Calu3 (cell line): ENCODE data around the gene SCTR. TPM values are rescaled to one million over a fixed set of nuclear protein-coding genes. Genes with fewer than 3 reads are reported as not detected.

ENCODE experiments used
- BruUV-seq: library from RNA; stranded (reverse); fragments of 400-500 nt; replicated peaks from 2 replicates; lab custom pipeline; 2021; lab: Mats Ljungman, UMichigan
- CTCF ChIA-PET: fragments of 300-600 bp; sonication (Branson Sonifier 250); formaldehyde crosslinking; loops from one replicate; lab custom pipeline; 2022; ENCODE audit warnings: antibody characterized with exemption; lab: Charles Lee
- DNase-seq: peaks from one replicate; pipeline ENCODE4 v3.0.0; 2022
- H3K27ac Mint-ChIP-seq: one replicate; pipeline ENCODE4 v1.8.0; 2022; ENCODE audit warnings: mixed read lengths; ENCODE audit not compliant: unreplicated experiment
- H3K27me3 Mint-ChIP-seq: one replicate; pipeline ENCODE4 v1.8.0; 2022; ENCODE audit warnings: mixed read lengths; ENCODE audit not compliant: unreplicated experiment
- H3K36me3 Mint-ChIP-seq: one replicate; pipeline ENCODE4 v1.8.0; 2022; ENCODE audit warnings: mild to moderate bottlenecking, moderate library complexity, mixed read lengths; ENCODE audit not compliant: insufficient read depth, unreplicated experiment
- H3K4me1 Mint-ChIP-seq: one replicate; pipeline ENCODE4 v1.8.0; 2022; ENCODE audit warnings: mild to moderate bottlenecking, low read depth, mixed read lengths; ENCODE audit not compliant: unreplicated experiment
- H3K4me3 Mint-ChIP-seq: one replicate; pipeline ENCODE4 v1.8.0; 2022; ENCODE audit warnings: mild to moderate bottlenecking, low read depth, moderate library complexity, mixed read lengths; ENCODE audit not compliant: unreplicated experiment
- H3K9me3 Mint-ChIP-seq: one replicate; pipeline ENCODE4 v1.8.0; 2022; ENCODE audit warnings: low read depth, mixed read lengths; ENCODE audit not compliant: unreplicated experiment
- intact Hi-C: fragments of 100-400 bp; cut with micrococcal nuclease; formaldehyde crosslinking; loops from one replicate; pipeline ENCODE4 v1.10.0; 2022; ENCODE audit not compliant: unreplicated experiment
- total RNA-seq: library from RNA; stranded (reverse); gene quantifications from 2 replicates; pipeline ENCODE4 v1.2.3, GENCODE V29; 2022
- TF ChIP-seq, protein P1 (sequence below): fragments of 200-600 bp; IDR thresholded peaks from one replicate; pipeline ENCODE4 v1.8.0; 2022; ENCODE audit warnings: antibody characterized with exemption; ENCODE audit not compliant: unreplicated experiment

SCTR gene
- total RNA-seq, 1 experiment from 2014 or later, result 0.85 TPM

DNA sequence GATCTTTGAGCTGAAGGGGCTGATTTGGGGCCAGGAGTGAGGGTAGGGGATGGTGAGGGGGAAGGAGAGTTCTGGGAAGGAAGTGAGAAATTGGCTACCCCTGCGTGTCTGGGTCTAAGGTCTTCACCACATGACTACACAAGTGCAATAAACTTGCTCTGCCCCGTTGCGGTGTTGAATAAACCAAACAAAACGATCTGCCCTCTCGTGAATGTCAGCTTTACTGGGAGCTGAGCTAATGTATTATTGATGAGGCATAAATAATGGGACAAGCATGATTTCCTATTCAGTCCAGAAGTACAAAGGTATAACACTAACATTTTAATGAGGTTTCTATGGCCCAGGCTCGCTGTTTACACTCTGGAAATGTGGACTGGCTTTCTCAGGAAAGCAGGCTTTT lies 11.9 kb upstream of the SCTR start:
- intact Hi-C loops, result no loop called here
- H3K27me3 Mint-ChIP-seq, result no peaks in the 10 kb centered on the region
- H3K9me3 Mint-ChIP-seq, result peaks cover 3% of the 10 kb centered on the region
- H3K36me3 Mint-ChIP-seq, result no peaks in the 10 kb centered on the region
- no peak overlapping the region for H3K4me3 Mint-ChIP-seq
- CTCF ChIA-PET, result no interaction called here
- no peak for DNase-seq
- TF ChIP-seq, protein P1, sequence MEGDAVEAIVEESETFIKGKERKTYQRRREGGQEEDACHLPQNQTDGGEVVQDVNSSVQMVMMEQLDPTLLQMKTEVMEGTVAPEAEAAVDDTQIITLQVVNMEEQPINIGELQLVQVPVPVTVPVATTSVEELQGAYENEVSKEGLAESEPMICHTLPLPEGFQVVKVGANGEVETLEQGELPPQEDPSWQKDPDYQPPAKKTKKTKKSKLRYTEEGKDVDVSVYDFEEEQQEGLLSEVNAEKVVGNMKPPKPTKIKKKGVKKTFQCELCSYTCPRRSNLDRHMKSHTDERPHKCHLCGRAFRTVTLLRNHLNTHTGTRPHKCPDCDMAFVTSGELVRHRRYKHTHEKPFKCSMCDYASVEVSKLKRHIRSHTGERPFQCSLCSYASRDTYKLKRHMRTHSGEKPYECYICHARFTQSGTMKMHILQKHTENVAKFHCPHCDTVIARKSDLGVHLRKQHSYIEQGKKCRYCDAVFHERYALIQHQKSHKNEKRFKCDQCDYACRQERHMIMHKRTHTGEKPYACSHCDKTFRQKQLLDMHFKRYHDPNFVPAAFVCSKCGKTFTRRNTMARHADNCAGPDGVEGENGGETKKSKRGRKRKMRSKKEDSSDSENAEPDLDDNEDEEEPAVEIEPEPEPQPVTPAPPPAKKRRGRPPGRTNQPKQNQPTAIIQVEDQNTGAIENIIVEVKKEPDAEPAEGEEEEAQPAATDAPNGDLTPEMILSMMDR, result no peak
- H3K27ac Mint-ChIP-seq, result no peak overlapping the region
- BruUV-seq, result no TSS peak
- H3K4me1 Mint-ChIP-seq, result no peaks in the 10 kb centered on the region

DNA sequence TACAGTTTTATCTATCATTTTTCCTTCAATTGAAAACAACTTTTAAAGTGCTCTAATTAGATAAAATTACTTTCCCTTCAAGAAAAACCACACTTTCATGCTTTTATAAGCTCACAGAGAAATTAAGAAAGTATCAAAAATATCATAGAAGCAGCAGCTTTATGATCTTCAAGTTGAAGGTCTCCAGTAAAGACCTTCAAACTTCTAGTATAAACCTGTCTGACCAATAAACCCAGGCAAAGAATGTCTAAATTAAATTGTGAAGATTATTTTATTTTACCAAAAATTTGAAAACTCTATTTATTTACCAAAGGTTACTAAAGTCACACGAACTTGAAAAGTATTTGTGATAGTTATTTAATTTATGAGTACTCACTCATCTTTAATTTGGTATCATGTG lies 9.3 kb upstream of the SCTR start:
- Mint-ChIP-seq H3K4me3 (no peak overlapping the region), H3K27ac (no peak overlapping the region), H3K27me3 (peaks cover 6% of the 10 kb centered on the region), H3K36me3 (no peaks in the 10 kb centered on the region), H3K4me1 (no peaks in the 10 kb centered on the region), H3K9me3 (peaks cover 3% of the 10 kb centered on the region)
- no peak for DNase-seq
- intact Hi-C loops, result no loop called here
- TF ChIP-seq, protein P1, result no peak
- CTCF ChIA-PET, result no interaction called here
- no TSS peak for BruUV-seq

DNA sequence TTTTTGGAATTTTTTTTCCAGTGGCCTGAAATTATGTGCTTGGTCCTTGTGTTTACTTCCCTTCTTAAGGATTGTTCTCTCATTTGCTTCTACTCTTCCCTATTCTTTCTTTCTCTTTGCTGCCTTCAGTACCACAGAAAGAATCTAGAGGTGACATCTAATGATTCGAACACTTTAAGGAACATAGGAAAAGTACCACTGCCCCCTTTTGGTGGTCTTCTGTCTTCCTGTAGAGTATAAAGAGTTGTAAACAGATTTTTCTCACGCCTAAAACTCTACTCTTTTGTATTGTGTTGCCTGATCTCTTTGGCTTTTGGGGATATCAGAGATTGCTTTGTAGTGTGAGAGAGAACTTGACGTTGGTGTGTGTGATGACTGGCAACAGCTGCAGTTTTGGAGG lies 7.0 kb upstream of the SCTR start:
- Mint-ChIP-seq H3K4me1 (no peaks in the 10 kb centered on the region), H3K36me3 (no peaks in the 10 kb centered on the region), H3K9me3 (peaks cover 3% of the 10 kb centered on the region), H3K27ac (no peak overlapping the region), H3K4me3 (no peak overlapping the region), H3K27me3 (peaks cover 29% of the 10 kb centered on the region)
- BruUV-seq, result no TSS peak
- TF ChIP-seq, protein P1, result no peak
- intact Hi-C loops, result no loop called here
- CTCF ChIA-PET, result no interaction called here
- no peak for DNase-seq

DNA sequence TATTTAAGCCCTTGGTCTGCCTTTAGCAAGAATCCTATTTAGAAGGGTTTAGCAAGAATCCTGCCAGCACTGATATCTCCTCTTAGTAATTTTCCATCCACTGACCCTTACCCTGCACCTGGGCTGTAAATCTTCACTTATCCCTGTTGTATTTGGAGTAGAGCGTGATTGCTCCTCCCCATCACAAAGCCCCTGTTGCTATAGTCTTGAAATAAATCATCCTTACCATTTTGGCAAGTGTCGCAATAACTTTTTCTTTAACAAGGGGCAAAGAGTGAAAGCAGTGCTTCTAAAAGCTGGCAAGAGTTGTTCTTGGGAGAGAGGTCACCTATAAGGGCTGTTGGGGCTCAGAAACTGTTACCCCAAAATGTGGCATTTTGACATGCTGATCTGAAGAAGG lies 3.7 kb upstream of the SCTR start:
- peaks cover 5% of the 10 kb centered on the region for H3K36me3 Mint-ChIP-seq
- intact Hi-C loops, result no loop called here
- H3K27ac Mint-ChIP-seq, result no peak overlapping the region
- H3K9me3 Mint-ChIP-seq, result no peaks in the 10 kb centered on the region
- TF ChIP-seq, protein P1, result no peak
- DNase-seq, result no peak
- CTCF ChIA-PET, result interaction anchor here (0.6 to 1.2 kb wide), 2 partner anchors 34 to 165 kb away, joined by 3 read pairs; no protein-coding TSS in a partner anchor
- H3K4me1 Mint-ChIP-seq, result peaks cover 10% of the 10 kb centered on the region
- no TSS peak for BruUV-seq
- H3K4me3 Mint-ChIP-seq, result no peak overlapping the region
- peaks cover 62% of the 10 kb centered on the region for H3K27me3 Mint-ChIP-seq
